ENCODE measurements around the gene GRB7. TPM values are rescaled to one million over a fixed set of nuclear protein-coding genes. Genes with fewer than 3 reads are reported as not detected.

GRB7 gene
- not detected in 2 replicates for total RNA-seq
- long read RNA-seq, result 0 reads

DNA sequence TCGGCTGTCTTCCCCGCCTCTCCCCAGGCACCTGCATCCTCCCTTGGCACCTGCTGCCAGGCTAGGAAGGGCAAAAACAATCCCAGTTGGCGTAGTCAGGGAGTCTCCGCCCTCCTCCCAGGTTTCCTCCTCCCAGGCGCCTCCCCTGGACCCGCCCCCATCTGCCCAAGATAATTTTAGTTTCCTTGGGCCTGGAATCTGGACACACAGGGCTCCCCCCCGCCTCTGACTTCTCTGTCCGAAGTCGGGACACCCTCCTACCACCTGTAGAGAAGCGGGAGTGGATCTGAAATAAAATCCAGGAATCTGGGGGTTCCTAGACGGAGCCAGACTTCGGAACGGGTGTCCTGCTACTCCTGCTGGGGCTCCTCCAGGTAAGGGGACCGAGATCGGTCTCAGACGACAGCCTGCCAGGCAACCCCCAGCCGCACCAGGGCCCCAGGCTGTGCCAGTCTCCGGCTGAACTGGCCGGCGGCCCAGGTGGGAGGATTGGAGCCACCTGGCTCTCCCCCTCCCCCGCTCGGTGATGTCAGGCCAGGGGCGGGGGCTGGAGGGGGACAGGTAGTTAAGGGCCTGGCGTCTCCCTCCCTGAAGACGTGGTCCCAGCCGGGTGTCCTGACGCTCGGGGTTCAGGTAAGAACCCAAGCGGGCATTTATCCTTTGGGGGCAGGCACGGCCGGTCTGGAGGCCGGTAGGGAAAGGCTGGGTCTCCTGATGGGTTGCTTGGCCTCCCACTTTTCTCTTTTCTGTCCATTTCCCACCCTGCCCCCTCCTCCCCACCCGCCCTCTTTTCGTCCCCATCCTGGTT is at the start of gene GRB7:
GRB7 (plus strand) TSS at position 179 of the 808 bp plus-strand sequence. CDS start 4,364 bp downstream, outside the sequence.
- H3K36me3 Mint-ChIP-seq (ENCODE audit: low read depth), result no peaks in the 10 kb centered on the region
- no peak within 1 kb of the TSS for H3K27ac Mint-ChIP-seq (ENCODE audit: unreplicated experiment)
- H3K9me3 Mint-ChIP-seq, result no peaks in the 10 kb centered on the region
- no peak within 1 kb of the TSS for H3K4me3 Mint-ChIP-seq
- TF ChIP-seq, protein P1, sequence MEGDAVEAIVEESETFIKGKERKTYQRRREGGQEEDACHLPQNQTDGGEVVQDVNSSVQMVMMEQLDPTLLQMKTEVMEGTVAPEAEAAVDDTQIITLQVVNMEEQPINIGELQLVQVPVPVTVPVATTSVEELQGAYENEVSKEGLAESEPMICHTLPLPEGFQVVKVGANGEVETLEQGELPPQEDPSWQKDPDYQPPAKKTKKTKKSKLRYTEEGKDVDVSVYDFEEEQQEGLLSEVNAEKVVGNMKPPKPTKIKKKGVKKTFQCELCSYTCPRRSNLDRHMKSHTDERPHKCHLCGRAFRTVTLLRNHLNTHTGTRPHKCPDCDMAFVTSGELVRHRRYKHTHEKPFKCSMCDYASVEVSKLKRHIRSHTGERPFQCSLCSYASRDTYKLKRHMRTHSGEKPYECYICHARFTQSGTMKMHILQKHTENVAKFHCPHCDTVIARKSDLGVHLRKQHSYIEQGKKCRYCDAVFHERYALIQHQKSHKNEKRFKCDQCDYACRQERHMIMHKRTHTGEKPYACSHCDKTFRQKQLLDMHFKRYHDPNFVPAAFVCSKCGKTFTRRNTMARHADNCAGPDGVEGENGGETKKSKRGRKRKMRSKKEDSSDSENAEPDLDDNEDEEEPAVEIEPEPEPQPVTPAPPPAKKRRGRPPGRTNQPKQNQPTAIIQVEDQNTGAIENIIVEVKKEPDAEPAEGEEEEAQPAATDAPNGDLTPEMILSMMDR (conservative IDR thresholded peaks at IDR 0.05), result no peak
- H3K27me3 Mint-ChIP-seq (ENCODE audit: low read depth), result peaks cover 87% of the 10 kb centered on the region
- H3K4me1 Mint-ChIP-seq, result no peaks in the 10 kb centered on the region
- no peak for DNase-seq (ENCODE audit: low read depth, low spot score)

DNA sequence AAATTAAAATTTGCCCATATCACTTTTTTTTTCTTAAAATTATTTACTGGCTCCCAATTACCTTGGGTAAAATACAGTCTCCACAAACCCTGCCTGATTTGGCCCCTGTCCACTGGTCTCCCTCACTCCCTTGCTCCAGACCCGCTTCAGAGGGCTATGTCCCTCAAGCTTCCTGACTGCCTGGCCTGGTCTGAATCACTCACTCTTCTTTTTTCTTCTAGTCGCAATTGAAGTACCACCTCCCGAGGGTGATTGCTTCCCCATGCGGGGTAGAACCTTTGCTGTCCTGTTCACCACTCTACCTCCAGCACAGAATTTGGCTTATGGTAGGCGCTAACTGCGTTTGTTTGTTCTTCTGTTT is 49.3 kb upstream of the GRB7 start:
- Mint-ChIP-seq H3K9me3 (peaks cover 3% of the 10 kb centered on the region), H3K36me3 (ENCODE audit: low read depth) (peaks cover 3% of the 10 kb centered on the region), H3K4me3 (peak overlapping the region; percentile 99), H3K27me3 (ENCODE audit: low read depth) (no peaks in the 10 kb centered on the region), H3K4me1 (peaks cover 21% of the 10 kb centered on the region), H3K27ac (ENCODE audit: unreplicated experiment) (peak overlapping the region; percentile 99)
- TF ChIP-seq, protein P1 (conservative IDR thresholded peaks at IDR 0.05), result no peak
- DNase-seq (ENCODE audit: low read depth, low spot score), result no peak

DNA sequence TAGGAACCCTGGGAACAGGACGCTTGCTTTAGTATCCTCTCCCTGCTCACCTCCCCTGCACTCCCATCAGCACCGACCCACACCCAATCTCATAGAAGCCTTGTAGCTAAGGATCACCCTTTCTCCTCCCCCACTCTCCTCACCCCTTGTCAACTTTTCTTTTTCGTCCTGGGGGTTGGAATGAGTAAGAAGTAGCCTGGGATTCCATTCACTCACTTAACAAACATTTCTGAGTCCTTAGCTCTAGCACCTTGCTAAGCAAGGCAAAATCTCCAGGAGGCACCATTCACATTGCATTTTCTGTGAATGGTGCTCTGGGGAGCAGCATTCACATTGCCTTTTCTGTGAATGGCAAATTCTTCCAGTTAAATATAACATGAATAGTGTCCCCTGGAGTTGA is 48.8 kb upstream of the GRB7 start:
- peaks cover 21% of the 10 kb centered on the region for H3K4me1 Mint-ChIP-seq
- H3K4me3 Mint-ChIP-seq, result peak overlapping the region; percentile 99
- H3K36me3 Mint-ChIP-seq (ENCODE audit: low read depth), result peaks cover 2% of the 10 kb centered on the region
- no peak for DNase-seq (ENCODE audit: low read depth, low spot score)
- peaks cover 3% of the 10 kb centered on the region for H3K9me3 Mint-ChIP-seq
- TF ChIP-seq, protein P1 (conservative IDR thresholded peaks at IDR 0.05), result no peak
- H3K27ac Mint-ChIP-seq (ENCODE audit: unreplicated experiment), result peak overlapping the region; percentile 22
- H3K27me3 Mint-ChIP-seq (ENCODE audit: low read depth), result no peaks in the 10 kb centered on the region

DNA sequence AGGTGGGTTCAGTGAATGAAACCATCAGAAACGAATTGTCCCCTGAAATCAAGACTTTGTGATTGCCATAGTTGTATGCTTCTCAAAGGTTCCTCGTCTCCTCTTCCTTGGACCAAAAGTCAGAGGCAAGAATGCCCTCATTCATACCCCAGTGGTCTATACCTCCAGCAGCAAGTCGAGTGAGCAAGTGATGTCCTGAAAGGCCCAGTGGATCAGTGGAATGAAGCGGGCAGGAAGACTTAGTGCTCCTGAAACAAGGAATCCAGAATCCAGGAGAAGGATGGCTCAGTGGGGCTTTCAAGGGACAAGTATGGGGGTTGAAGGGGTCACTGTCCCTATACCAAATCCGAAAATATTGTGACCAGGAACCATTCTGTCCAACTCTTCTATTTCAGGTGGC is 43.1 kb upstream of the GRB7 start:
- Mint-ChIP-seq H3K4me1 (peaks cover 46% of the 10 kb centered on the region), H3K36me3 (ENCODE audit: low read depth) (no peaks in the 10 kb centered on the region), H3K27ac (ENCODE audit: unreplicated experiment) (peak overlapping the region; percentile 78), H3K27me3 (ENCODE audit: low read depth) (peaks cover 3% of the 10 kb centered on the region), H3K4me3 (peak overlapping the region; percentile 24), H3K9me3 (no peaks in the 10 kb centered on the region)
- no peak for DNase-seq (ENCODE audit: low read depth, low spot score)
- TF ChIP-seq, protein P1 (conservative IDR thresholded peaks at IDR 0.05), result no peak

DNA sequence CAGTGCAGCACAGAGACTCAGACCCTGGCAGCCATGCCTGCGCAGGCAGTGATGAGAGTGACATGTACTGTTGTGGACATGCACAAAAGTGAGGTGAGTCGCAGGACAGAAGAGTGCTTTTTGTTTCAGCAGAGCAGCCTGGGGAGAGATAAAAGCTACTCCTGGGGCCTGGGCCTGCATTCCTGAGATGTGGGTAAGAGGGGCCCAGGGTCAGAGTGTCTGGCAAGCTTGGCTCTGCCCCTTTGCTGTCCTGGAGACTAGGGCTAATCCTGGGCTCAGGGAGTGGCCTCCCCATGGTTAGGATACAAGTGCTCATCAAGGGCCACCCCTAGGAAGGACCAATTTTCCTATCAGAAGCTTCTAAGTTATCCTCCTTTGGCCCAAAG is 42.7 kb upstream of the GRB7 start:
- DNase-seq (ENCODE audit: low read depth, low spot score), result no peak
- Mint-ChIP-seq H3K27me3 (ENCODE audit: low read depth) (peaks cover 3% of the 10 kb centered on the region), H3K4me3 (peak overlapping the region; percentile 88), H3K9me3 (no peaks in the 10 kb centered on the region), H3K27ac (ENCODE audit: unreplicated experiment) (peak overlapping the region; percentile 98), H3K36me3 (ENCODE audit: low read depth) (no peaks in the 10 kb centered on the region), H3K4me1 (peaks cover 49% of the 10 kb centered on the region)
- TF ChIP-seq, protein P1 (conservative IDR thresholded peaks at IDR 0.05), result no peak
